ENCODE results near the gene RMND5B.

DNA sequence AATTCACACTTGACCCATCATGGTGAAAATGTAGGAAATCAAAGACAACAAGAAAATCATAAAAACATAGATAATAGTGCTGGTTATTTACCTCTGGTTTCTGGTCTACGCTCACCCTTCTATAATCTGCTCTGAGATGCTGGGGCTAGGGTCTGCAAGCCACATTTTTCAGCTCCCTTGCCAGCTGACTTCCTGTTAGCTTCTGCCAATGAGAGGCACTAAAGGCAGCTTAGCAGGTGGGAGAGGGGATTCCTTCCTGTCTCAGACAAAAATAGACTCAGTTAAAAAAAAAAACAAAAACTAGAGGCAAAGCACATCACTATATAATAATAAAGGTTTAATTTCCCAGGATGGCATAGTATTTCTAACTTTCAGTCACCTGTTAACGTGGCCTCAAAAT is 37.7 kb upstream of the RMND5B start:
- no peak for TF ChIP-seq EP300 (IDR thresholded peaks at IDR 0.05)
- TF ChIP-seq, protein P1, sequence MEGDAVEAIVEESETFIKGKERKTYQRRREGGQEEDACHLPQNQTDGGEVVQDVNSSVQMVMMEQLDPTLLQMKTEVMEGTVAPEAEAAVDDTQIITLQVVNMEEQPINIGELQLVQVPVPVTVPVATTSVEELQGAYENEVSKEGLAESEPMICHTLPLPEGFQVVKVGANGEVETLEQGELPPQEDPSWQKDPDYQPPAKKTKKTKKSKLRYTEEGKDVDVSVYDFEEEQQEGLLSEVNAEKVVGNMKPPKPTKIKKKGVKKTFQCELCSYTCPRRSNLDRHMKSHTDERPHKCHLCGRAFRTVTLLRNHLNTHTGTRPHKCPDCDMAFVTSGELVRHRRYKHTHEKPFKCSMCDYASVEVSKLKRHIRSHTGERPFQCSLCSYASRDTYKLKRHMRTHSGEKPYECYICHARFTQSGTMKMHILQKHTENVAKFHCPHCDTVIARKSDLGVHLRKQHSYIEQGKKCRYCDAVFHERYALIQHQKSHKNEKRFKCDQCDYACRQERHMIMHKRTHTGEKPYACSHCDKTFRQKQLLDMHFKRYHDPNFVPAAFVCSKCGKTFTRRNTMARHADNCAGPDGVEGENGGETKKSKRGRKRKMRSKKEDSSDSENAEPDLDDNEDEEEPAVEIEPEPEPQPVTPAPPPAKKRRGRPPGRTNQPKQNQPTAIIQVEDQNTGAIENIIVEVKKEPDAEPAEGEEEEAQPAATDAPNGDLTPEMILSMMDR (IDR thresholded peaks at IDR 0.05), result no peak
- no peak for TF ChIP-seq POLR2A (IDR thresholded peaks at IDR 0.05)
- no peak for TF ChIP-seq POLR2AphosphoS5 (IDR thresholded peaks at IDR 0.05)

Measured in stomach (tissue), 4 donors.